GM23338 (cell line): ENCODE data around the gene EARS2. TPM values are rescaled to one million over a fixed set of nuclear protein-coding genes. Genes with fewer than 3 reads are reported as not detected.
A peak's percentile ranks its signal among the peaks of the same experiment; 100 is the strongest.

Source experiments
- ATAC-seq: fragments of 200-7000 bp; cut with Tn5 transposase; 3 replicates; pipeline ENCODE4 v1.9.1; 2020
- DNase-seq: peaks from one replicate; pipeline ENCODE4 v3.0.0-alpha.2; 2015; ENCODE audit warnings: low spot score
- H2AFZ ChIP-seq: fragments of 200-600 bp; sonication (generic); 2 replicates; pipeline ENCODE4 v1.8.0; 2016; ENCODE audit warnings: antibody characterized with exemption, mild to moderate bottlenecking, moderate library complexity
- H3F3A ChIP-seq: fragments of 200-600 bp; sonication (generic); replicated peaks from 2 replicates; pipeline ENCODE4 v1.8.0; 2017; ENCODE audit warnings: antibody characterized with exemption, mixed run types, low read depth
- H3K27ac ChIP-seq: fragments of 200-600 bp; sonication (generic); 2 replicates; pipeline ENCODE4 v1.6.1; 2016; ENCODE audit warnings: low read depth
- H3K27me3 ChIP-seq: fragments of 200-600 bp; sonication (generic); 2 replicates; pipeline ENCODE4 v1.8.0; 2016; ENCODE audit warnings: mild to moderate bottlenecking, mixed run types, moderate library complexity; ENCODE audit not compliant: insufficient read depth
- H3K36me3 ChIP-seq: fragments of 200-600 bp; sonication (generic); 2 replicates; pipeline ENCODE4 v1.8.0; 2016; ENCODE audit warnings: mild to moderate bottlenecking; ENCODE audit not compliant: insufficient read depth
- H3K4me1 ChIP-seq: fragments of 200-600 bp; sonication (generic); 2 replicates; pipeline ENCODE4 v1.8.0; 2016; ENCODE audit warnings: mild to moderate bottlenecking, moderate library complexity; ENCODE audit not compliant: insufficient read depth
- H3K4me2 ChIP-seq: fragments of 200-600 bp; sonication (generic); 2 replicates; pipeline ENCODE4 v1.7.1; 2017; ENCODE audit warnings: mixed run types
- H3K4me3 ChIP-seq: fragments of 200-600 bp; sonication (generic); 2 replicates; pipeline ENCODE4 v1.6.1; 2016; ENCODE audit warnings: mixed run types
- H3K79me2 ChIP-seq: fragments of 200-600 bp; sonication (generic); replicated peaks from 2 replicates; pipeline ENCODE4 v1.8.0; 2017; ENCODE audit warnings: mild to moderate bottlenecking; ENCODE audit not compliant: insufficient read depth
- H3K9me2 ChIP-seq: fragments of 200-600 bp; sonication (generic); 2 replicates; pipeline ENCODE4 v1.8.0; 2017; ENCODE audit not compliant: insufficient read depth
- H4K20me1 ChIP-seq: fragments of 200-600 bp; sonication (generic); replicated peaks from 2 replicates; pipeline ENCODE4 v1.8.0; 2017; ENCODE audit warnings: mild to moderate bottlenecking; ENCODE audit not compliant: insufficient read depth
- H3K27ac Mint-ChIP-seq: 2 replicates; pipeline ENCODE4 v1.8.0; 2020; ENCODE audit warnings: inconsistent platforms, mild to moderate bottlenecking, moderate library complexity, mixed read lengths
- H3K27me3 Mint-ChIP-seq: 3 replicates; pipeline ENCODE4 v1.8.0; 2022; ENCODE audit warnings: low read depth, mild to moderate bottlenecking, moderate library complexity, mixed read lengths, inconsistent platforms; ENCODE audit not compliant: insufficient read depth, poor library complexity
- H3K36me3 Mint-ChIP-seq: 3 replicates; pipeline ENCODE4 v1.8.0; 2021; ENCODE audit warnings: low read depth, mild to moderate bottlenecking, inconsistent platforms, moderate library complexity, mixed read lengths
- H3K4me1 Mint-ChIP-seq: 3 replicates; pipeline ENCODE4 v1.8.0; 2020; ENCODE audit warnings: mild to moderate bottlenecking, inconsistent platforms, mixed read lengths
- H3K4me3 Mint-ChIP-seq: 3 replicates; pipeline ENCODE4 v1.8.0; 2021; ENCODE audit warnings: moderate library complexity, mild to moderate bottlenecking, inconsistent platforms, mixed read lengths
- H3K9me3 Mint-ChIP-seq: 3 replicates; pipeline ENCODE4 v1.8.0; 2020; ENCODE audit warnings: moderate library complexity, mild to moderate bottlenecking, inconsistent platforms, mixed read lengths
- EZH2 ChIP-seq: fragments of 200-600 bp; sonication (generic); IDR thresholded peaks from one replicate; pipeline ENCODE4 v1.8.0; 2017; ENCODE audit warnings: antibody characterized with exemption, mild to moderate bottlenecking, low read depth; ENCODE audit not compliant: unreplicated experiment
- EZH2phosphoT487 ChIP-seq: fragments of 200-600 bp; sonication (generic); IDR thresholded peaks from one replicate; pipeline ENCODE4 v1.8.1; 2018; ENCODE audit warnings: antibody characterized with exemption; ENCODE audit not compliant: unreplicated experiment
- NANOG ChIP-seq: IDR thresholded peaks from 2 replicates; pipeline ENCODE4 v1.6.1; 2016; ENCODE audit warnings: antibody characterized with exemption, borderline replicate concordance
- POLR2AphosphoS5 ChIP-seq: IDR thresholded peaks from 2 replicates; pipeline ENCODE4 v1.6.1; 2016; ENCODE audit warnings: antibody characterized with exemption, low read depth
- STAT1 ChIP-seq: IDR thresholded peaks from one replicate; pipeline ENCODE4 v1.6.1; 2016; ENCODE audit warnings: antibody characterized with exemption; ENCODE audit not compliant: unreplicated experiment
- ZNF114 ChIP-seq: fragments of 250-450 bp; sonication (Bioruptor Pico); IDR thresholded peaks from 2 replicates; pipeline ENCODE4 v1.5.0; 2020; ENCODE audit warnings: mild to moderate bottlenecking, moderate library complexity
- ZNF331 ChIP-seq: fragments of 250-450 bp; sonication (Bioruptor Pico); IDR thresholded peaks from 2 replicates; pipeline ENCODE4 v1.5.0; 2020; ENCODE audit warnings: low read depth, mild to moderate bottlenecking, moderate library complexity
- polyA plus RNA-seq: library from polyadenylated mRNA; unstranded; fragments of >200 nt; fragmentation: Nextera tagmentation; extraction: Ambion mirVana; gene quantifications from 2 replicates; pipeline ENCODE4 v1.2.1, GENCODE V29; 2016
- total RNA-seq: library from RNA; depleted of rRNA; stranded (reverse); fragments of >200 nt; shearing (Covaris generic); gene quantifications from 2 replicates; pipeline ENCODE4 v1.2.3, GENCODE V29; 2014
- TF ChIP-seq, protein P1 (sequence below): IDR thresholded peaks from 2 replicates; pipeline ENCODE4 v1.6.1; 2016; ENCODE audit warnings: antibody characterized with exemption
- TF ChIP-seq, protein P2 (sequence below): IDR thresholded peaks from one replicate; pipeline ENCODE4 v1.6.1; 2018; ENCODE audit warnings: antibody characterized with exemption; ENCODE audit not compliant: unreplicated experiment
- TF ChIP-seq, protein P3 (sequence below): fragments of 250-450 bp; sonication (Bioruptor Pico); IDR thresholded peaks from 2 replicates; pipeline ENCODE4 v1.5.0; 2020; ENCODE audit warnings: mild to moderate bottlenecking, moderate library complexity

The EARS2 gene
- total and polyA plus RNA-seq, 2 experiments from 2014 or later = 22.6 to 89.1 TPM

DNA sequence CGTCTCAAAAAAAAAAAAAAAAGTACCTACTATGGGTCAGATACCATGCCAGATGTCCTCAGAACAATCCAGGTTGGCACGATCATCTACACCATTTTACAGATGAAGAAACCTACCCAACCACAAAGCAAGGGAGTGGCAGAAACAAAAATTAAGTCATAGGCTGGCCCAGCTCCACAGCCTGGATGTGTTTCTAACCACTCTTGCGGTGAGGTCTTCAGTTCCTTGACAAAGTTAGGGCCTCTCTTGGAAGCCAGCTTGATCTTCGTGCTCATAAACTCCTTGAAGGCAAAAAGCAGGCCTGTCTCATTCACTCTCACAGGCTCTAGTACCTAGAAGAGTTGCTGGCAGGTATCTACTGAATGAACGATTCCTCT is 53.1 kb downstream of the EARS2 start:
- no peaks in the 10 kb centered on the region for H3K27me3 ChIP-seq
- no peak for ATAC-seq
- peaks cover 88% of the 10 kb centered on the region for H4K20me1 ChIP-seq
- TF ChIP-seq ZNF331 (CRISPR knock-in tag) (no peak), NANOG (no peak), EZH2 (no peak), STAT1 (no peak), POLR2AphosphoS5 (no peak), EZH2phosphoT487 (no peak), ZNF114 (CRISPR knock-in tag) (no peak)
- TF ChIP-seq, protein P1, sequence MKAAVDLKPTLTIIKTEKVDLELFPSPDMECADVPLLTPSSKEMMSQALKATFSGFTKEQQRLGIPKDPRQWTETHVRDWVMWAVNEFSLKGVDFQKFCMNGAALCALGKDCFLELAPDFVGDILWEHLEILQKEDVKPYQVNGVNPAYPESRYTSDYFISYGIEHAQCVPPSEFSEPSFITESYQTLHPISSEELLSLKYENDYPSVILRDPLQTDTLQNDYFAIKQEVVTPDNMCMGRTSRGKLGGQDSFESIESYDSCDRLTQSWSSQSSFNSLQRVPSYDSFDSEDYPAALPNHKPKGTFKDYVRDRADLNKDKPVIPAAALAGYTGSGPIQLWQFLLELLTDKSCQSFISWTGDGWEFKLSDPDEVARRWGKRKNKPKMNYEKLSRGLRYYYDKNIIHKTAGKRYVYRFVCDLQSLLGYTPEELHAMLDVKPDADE = no peak
- TF ChIP-seq, protein P2, sequence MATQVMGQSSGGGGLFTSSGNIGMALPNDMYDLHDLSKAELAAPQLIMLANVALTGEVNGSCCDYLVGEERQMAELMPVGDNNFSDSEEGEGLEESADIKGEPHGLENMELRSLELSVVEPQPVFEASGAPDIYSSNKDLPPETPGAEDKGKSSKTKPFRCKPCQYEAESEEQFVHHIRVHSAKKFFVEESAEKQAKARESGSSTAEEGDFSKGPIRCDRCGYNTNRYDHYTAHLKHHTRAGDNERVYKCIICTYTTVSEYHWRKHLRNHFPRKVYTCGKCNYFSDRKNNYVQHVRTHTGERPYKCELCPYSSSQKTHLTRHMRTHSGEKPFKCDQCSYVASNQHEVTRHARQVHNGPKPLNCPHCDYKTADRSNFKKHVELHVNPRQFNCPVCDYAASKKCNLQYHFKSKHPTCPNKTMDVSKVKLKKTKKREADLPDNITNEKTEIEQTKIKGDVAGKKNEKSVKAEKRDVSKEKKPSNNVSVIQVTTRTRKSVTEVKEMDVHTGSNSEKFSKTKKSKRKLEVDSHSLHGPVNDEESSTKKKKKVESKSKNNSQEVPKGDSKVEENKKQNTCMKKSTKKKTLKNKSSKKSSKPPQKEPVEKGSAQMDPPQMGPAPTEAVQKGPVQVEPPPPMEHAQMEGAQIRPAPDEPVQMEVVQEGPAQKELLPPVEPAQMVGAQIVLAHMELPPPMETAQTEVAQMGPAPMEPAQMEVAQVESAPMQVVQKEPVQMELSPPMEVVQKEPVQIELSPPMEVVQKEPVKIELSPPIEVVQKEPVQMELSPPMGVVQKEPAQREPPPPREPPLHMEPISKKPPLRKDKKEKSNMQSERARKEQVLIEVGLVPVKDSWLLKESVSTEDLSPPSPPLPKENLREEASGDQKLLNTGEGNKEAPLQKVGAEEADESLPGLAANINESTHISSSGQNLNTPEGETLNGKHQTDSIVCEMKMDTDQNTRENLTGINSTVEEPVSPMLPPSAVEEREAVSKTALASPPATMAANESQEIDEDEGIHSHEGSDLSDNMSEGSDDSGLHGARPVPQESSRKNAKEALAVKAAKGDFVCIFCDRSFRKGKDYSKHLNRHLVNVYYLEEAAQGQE = no peak
- TF ChIP-seq, protein P3, sequence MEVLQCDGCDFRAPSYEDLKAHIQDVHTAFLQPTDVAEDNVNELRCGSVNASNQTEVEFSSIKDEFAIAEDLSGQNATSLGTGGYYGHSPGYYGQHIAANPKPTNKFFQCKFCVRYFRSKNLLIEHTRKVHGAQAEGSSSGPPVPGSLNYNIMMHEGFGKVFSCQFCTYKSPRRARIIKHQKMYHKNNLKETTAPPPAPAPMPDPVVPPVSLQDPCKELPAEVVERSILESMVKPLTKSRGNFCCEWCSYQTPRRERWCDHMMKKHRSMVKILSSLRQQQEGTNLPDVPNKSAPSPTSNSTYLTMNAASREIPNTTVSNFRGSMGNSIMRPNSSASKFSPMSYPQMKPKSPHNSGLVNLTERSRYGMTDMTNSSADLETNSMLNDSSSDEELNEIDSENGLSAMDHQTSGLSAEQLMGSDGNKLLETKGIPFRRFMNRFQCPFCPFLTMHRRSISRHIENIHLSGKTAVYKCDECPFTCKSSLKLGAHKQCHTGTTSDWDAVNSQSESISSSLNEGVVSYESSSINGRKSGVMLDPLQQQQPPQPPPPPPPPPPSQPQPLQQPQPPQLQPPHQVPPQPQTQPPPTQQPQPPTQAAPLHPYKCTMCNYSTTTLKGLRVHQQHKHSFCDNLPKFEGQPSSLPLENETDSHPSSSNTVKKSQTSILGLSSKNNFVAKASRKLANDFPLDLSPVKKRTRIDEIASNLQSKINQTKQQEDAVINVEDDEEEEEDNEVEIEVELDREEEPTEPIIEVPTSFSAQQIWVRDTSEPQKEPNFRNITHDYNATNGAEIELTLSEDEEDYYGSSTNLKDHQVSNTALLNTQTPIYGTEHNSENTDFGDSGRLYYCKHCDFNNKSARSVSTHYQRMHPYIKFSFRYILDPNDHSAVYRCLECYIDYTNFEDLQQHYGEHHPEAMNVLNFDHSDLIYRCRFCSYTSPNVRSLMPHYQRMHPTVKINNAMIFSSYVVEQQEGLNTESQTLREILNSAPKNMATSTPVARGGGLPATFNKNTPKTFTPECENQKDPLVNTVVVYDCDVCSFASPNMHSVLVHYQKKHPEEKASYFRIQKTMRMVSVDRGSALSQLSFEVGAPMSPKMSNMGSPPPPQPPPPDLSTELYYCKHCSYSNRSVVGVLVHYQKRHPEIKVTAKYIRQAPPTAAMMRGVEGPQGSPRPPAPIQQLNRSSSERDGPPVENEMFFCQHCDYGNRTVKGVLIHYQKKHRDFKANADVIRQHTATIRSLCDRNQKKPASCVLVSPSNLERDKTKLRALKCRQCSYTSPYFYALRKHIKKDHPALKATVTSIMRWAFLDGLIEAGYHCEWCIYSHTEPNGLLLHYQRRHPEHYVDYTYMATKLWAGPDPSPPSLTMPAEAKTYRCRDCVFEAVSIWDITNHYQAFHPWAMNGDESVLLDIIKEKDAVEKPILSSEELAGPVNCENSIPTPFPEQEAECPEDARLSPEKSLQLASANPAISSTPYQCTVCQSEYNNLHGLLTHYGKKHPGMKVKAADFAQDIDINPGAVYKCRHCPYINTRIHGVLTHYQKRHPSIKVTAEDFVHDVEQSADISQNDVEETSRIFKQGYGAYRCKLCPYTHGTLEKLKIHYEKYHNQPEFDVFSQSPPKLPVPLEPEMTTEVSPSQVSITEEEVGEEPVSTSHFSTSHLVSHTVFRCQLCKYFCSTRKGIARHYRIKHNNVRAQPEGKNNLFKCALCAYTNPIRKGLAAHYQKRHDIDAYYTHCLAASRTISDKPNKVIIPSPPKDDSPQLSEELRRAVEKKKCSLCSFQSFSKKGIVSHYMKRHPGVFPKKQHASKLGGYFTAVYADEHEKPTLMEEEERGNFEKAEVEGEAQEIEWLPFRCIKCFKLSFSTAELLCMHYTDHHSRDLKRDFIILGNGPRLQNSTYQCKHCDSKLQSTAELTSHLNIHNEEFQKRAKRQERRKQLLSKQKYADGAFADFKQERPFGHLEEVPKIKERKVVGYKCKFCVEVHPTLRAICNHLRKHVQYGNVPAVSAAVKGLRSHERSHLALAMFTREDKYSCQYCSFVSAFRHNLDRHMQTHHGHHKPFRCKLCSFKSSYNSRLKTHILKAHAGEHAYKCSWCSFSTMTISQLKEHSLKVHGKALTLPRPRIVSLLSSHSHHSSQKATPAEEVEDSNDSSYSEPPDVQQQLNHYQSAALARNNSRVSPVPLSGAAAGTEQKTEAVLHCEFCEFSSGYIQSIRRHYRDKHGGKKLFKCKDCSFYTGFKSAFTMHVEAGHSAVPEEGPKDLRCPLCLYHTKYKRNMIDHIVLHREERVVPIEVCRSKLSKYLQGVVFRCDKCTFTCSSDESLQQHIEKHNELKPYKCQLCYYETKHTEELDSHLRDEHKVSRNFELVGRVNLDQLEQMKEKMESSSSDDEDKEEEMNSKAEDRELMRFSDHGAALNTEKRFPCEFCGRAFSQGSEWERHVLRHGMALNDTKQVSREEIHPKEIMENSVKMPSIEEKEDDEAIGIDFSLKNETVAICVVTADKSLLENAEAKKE = no peak
- no peak overlapping the region for H2AFZ ChIP-seq
- no peak overlapping the region for H3K4me2 ChIP-seq
- H3K9me2 ChIP-seq = no peaks in the 10 kb centered on the region
- Mint-ChIP-seq H3K4me1 (peaks cover 59% of the 10 kb centered on the region), H3K27me3 (peaks cover 6% of the 10 kb centered on the region), H3K9me3 (no peaks in the 10 kb centered on the region; the same call in 2 of the 3 replicates), H3K27ac (no peak overlapping the region), H3K4me3 (no peak overlapping the region), H3K36me3 (peaks cover 11% of the 10 kb centered on the region)
- H3K27ac ChIP-seq = peak overlapping the region; percentile 69; the same call in 1 of the 2 replicates
- H3K79me2 ChIP-seq = peaks cover 100% of the 10 kb centered on the region
- H3K36me3 ChIP-seq = no peaks in the 10 kb centered on the region
- H3K4me3 ChIP-seq = no peak overlapping the region
- no peaks in the 10 kb centered on the region for H3F3A ChIP-seq
- peaks cover 43% of the 10 kb centered on the region for H3K4me1 ChIP-seq
- no peak for DNase-seq
